Small intestine (tissue), 7 donors: ENCODE data around the gene PRUNE2. TPM values are rescaled to one million over a fixed set of nuclear protein-coding genes. Genes with fewer than 3 reads are reported as not detected.
"Not testable (repeated sequence)": the region's sequence is repeated elsewhere in the genome, so short reads cannot be mapped to it uniquely, and the experiment has no call there.

Experiments used
- DNase-seq, 2 donors: peaks; one replicate each; pipeline versions ENCODE4 v3.0.0 to v3.0.0-alpha.2; 2013
- FAIRE-seq: peaks from 2 replicates; lab custom pipeline; 2012; peaks lifted over from hg19 to GRCh38; lab: Jason Lieb, UNC
- H3K27ac ChIP-seq, 3 donors: one replicate each; pipeline ENCODE4 v1.5.1; 2013; ENCODE audit warnings: low read length in 2 of 3, mild to moderate bottlenecking in 2 of 3, control low read depth in 1 of 3, inconsistent platforms in 1 of 3, low read depth in 1 of 3, moderate library complexity in 1 of 3
- H3K27me3 ChIP-seq, 3 donors: one replicate each; pipeline ENCODE4 v1.6.1; 2013; ENCODE audit warnings: low read length in 3 of 3, inconsistent platforms in 1 of 3; ENCODE audit not compliant: control insufficient read depth in 3 of 3, insufficient read depth in 3 of 3
- H3K36me3 ChIP-seq, 3 donors: one replicate each; pipeline ENCODE4 v1.6.1; 2013; ENCODE audit warnings: low read length in 3 of 3, inconsistent platforms in 1 of 3, low read depth in 1 of 3, mild to moderate bottlenecking in 1 of 3, moderate library complexity in 1 of 3; ENCODE audit not compliant: control insufficient read depth in 3 of 3, insufficient read depth in 2 of 3
- H3K4me1 ChIP-seq, 3 donors: one replicate each; pipeline ENCODE4 v1.6.1; 2013; ENCODE audit warnings: low read length in 2 of 3, inconsistent platforms in 1 of 3, low read depth in 1 of 3, mild to moderate bottlenecking in 1 of 3, moderate library complexity in 1 of 3; ENCODE audit not compliant: control insufficient read depth in 3 of 3, insufficient read depth in 2 of 3
- H3K4me3 ChIP-seq, 3 donors: one replicate each; pipeline ENCODE4 v1.5.1; 2013; ENCODE audit warnings: low read length in 3 of 3, control low read depth in 1 of 3, inconsistent platforms in 1 of 3, low read depth in 1 of 3, mild to moderate bottlenecking in 1 of 3, moderate library complexity in 1 of 3
- H3K9me3 ChIP-seq, 2 donors: one replicate each; pipeline ENCODE4 v1.6.1; 2013; ENCODE audit warnings: low read depth in 1 of 2, low read length in 1 of 2; ENCODE audit not compliant: control insufficient read depth in 2 of 2, insufficient read depth in 1 of 2
- WGBS, 3 donors: extraction: QIAGEN DNeasy Blood & Tissue Kit; methylation state at CpG; one replicate each; pipeline ENCODE4 v1.1.7; 2013; 5-methylcytosine and 5-hydroxymethylcytosine counted together
- polyA plus RNA-seq, 4 donors: library from polyadenylated mRNA; stranded (reverse) in 3 of 4; unstranded in 1 of 4; fragments of 200-250 nt in 3 of 4; fragments of 120-200 nt in 1 of 4; gene quantifications; one replicate each; pipeline versions ENCODE4 v1.2.1 to v1.2.3, GENCODE V29; 2013
- donor health status: healthy with polysubstance abuse.
- donor health status: control.
- donor health status: control.
- donor health status: Bipolar disorder and iron deficiency.
- donor health status: healthy.

Gene PRUNE2
- polyA plus RNA-seq, 4 donors: 1.1 to 62.1 (median 7.5) TPM

DNA sequence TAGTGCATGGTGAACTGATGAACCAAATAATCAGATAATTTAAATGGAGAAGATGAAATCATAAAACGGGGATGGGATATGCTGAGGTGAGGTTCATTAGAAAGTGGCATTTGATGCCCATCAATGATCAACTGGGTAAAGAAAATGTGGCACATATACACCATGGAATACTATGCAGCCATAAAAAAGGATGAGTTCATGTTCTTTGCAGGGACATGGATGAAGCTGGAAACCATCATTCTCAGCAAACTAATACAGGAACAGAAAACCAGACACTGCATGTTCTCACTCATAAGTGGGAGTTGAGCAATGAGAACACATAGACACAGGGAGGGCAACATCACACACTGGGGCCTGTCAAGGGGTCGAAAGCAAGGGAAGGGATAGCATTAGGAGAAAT lies 47.7 kb downstream of the PRUNE2 start:
- not testable (repeated sequence) for H3K27me3 ChIP-seq, FAIRE-seq, H3K27ac ChIP-seq, H3K9me3 ChIP-seq, H3K4me3 ChIP-seq, DNase-seq, H3K36me3 ChIP-seq, H3K4me1 ChIP-seq
- WGBS, 3 donors: 76 to 88% (median 80%) methylated on average over 2 of the region's 2 CpGs

GRCh38 chr9:76856016-76856415 lies 49.9 kb downstream of the PRUNE2 start:
- DNase-seq (no peak), FAIRE-seq (no peak)
- no peaks in the 10 kb centered on the region for H3K36me3 ChIP-seq
- H3K4me3 ChIP-seq: no peak overlapping the region
- H3K27me3 ChIP-seq: peaks cover 0 to 2% (median 0%) of the 10 kb centered on the region in 3 donors
- H3K4me1 ChIP-seq: no peaks in the 10 kb centered on the region
- H3K9me3 ChIP-seq: no peaks in the 10 kb centered on the region
- WGBS, 3 donors: 88 to 97% (median 92%) methylated on average over 3 of the region's 3 CpGs
- no peak overlapping the region for H3K27ac ChIP-seq

DNA sequence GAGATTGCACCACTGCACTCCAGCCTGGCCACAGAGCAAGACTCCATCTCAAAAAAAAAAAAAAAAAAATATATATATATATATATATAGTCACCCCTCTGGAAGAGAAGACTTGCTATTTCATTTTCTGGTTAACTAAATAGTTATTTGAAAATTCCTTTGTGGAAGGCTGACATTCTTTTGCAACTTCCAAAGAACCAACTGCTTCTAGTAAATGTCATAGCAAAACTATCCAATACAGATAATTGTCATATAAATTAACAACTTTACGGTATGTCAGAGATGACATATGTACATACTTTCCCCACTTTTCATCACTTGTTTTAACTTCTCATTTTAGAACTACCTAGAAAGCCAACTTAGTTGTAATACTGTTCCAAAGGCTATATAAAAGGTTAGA lies 50.9 kb downstream of the PRUNE2 start:
- Histone ChIP-seq H3K27me3 (no peaks in the 10 kb centered on the region), H3K9me3 (no peaks in the 10 kb centered on the region), H3K4me1 (no peaks in the 10 kb centered on the region), H3K27ac (no peak overlapping the region), H3K4me3 (no peak overlapping the region), H3K36me3 (no peaks in the 10 kb centered on the region)
- DNase-seq: no peak
- WGBS, 3 donors: 88 to 94% (median 91%) methylated on average over 1 of the region's 1 CpG
- no peak for FAIRE-seq

GRCh38 chr9:76852026-76852425 lies 53.9 kb downstream of the PRUNE2 start:
- 82 to 89% (median 86%) methylated on average over 2 of the region's 2 CpGs for WGBS, 3 donors
- H3K36me3 ChIP-seq: no peaks in the 10 kb centered on the region
- H3K27me3 ChIP-seq: no peaks in the 10 kb centered on the region
- no peaks in the 10 kb centered on the region for H3K9me3 ChIP-seq
- H3K4me1 ChIP-seq: no peaks in the 10 kb centered on the region
- H3K4me3 ChIP-seq: no peak overlapping the region
- FAIRE-seq (no peak), DNase-seq (no peak)
- no peak overlapping the region for H3K27ac ChIP-seq

DNA sequence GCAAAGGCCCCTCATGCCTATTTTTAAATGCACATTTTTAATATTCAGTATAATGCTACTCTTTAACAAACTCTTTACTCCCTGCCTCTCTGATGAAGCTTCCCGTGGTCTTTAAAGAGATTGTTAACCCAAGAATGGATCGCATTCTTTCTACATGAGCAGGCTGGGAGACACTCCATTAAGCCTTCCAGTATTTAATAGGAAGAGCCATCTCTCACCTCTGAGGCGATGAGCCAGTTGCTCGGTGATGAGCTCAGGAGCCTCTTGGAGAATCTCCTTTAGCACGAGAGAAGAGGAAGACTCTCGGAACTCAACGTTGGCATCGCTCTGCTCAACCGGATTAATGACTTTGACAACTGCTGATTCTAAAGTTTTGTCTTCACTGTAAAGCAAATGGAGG lies 59.6 kb downstream of the PRUNE2 start:
- no peaks in the 10 kb centered on the region for H3K4me1 ChIP-seq
- no peak for DNase-seq
- H3K9me3 ChIP-seq: no peaks in the 10 kb centered on the region
- no peaks in the 10 kb centered on the region for H3K36me3 ChIP-seq
- no peaks in the 10 kb centered on the region for H3K27me3 ChIP-seq
- H3K27ac ChIP-seq: no peak overlapping the region
- WGBS, 3 donors: 92 to 94% (median 92%) methylated on average over 9 of the region's 9 CpGs
- H3K4me3 ChIP-seq: no peak overlapping the region
- no peak for FAIRE-seq

GRCh38 chr9:76845254-76845653 lies 60.7 kb downstream of the PRUNE2 start:
- DNase-seq (no peak), FAIRE-seq (no peak)
- Histone ChIP-seq H3K4me1 (no peaks in the 10 kb centered on the region), H3K27ac (no peak overlapping the region), H3K4me3 (no peak overlapping the region), H3K27me3 (no peaks in the 10 kb centered on the region), H3K36me3 (no peaks in the 10 kb centered on the region), H3K9me3 (no peaks in the 10 kb centered on the region)
- 70 to 90% (median 82%) methylated on average over 4 of the region's 4 CpGs for WGBS, 3 donors

- 56 to 79% (median 70%) methylated on average over 7 of the region's 7 CpGs for WGBS, 3 donors
- no peaks in the 10 kb centered on the region for H3K36me3 ChIP-seq
- no peak for FAIRE-seq
- H3K4me3 ChIP-seq: no peak overlapping the region
- peak overlapping the region in 2 of 3 donors; percentile 56 to 64 for H3K27ac ChIP-seq
- no peaks in the 10 kb centered on the region for H3K4me1 ChIP-seq
- no peak for DNase-seq
- no peaks in the 10 kb centered on the region for H3K27me3 ChIP-seq
- H3K9me3 ChIP-seq: no peaks in the 10 kb centered on the region
These were observed 70.2 kb downstream of the PRUNE2 start for GRCh38 chr9:76835571-76836283.

GRCh38 chr9:76828447-76828846 lies 77.5 kb downstream of the PRUNE2 start:
- H3K27me3 ChIP-seq: peaks cover 0 to 2% (median 0%) of the 10 kb centered on the region in 3 donors
- no peaks in the 10 kb centered on the region for H3K4me1 ChIP-seq
- FAIRE-seq (no peak), DNase-seq (no peak)
- H3K36me3 ChIP-seq: no peaks in the 10 kb centered on the region
- H3K27ac ChIP-seq: no peak overlapping the region
- WGBS, 3 donors: 75 to 85% (median 76%) methylated on average over 3 of the region's 3 CpGs
- H3K4me3 ChIP-seq: no peak overlapping the region
- H3K9me3 ChIP-seq: no peaks in the 10 kb centered on the region
